Right atrium auricular region (tissue), 2 donors: ENCODE data around the gene CBLN1. TPM values are rescaled to one million over a fixed set of nuclear protein-coding genes. Genes with fewer than 3 reads are reported as not detected.
"Not testable (repeated sequence)": the region's sequence is repeated elsewhere in the genome, so short reads cannot be mapped to it uniquely, and the experiment has no call there.

Experiments used
- DNase-seq: peaks from one replicate; pipeline ENCODE4 v3.0.0-alpha.2; 2019; ENCODE audit warnings: low spot score
- H3K27ac ChIP-seq, 2 donors: fragments of 200-600 bp; sonication (generic); 1 replicate in 1 of 2; 2 replicates in 1 of 2; pipeline ENCODE4 v1.5.1; 2016 to 2019
- H3K27me3 ChIP-seq, 2 donors: fragments of 200-600 bp; sonication (generic); one replicate each; pipeline versions ENCODE4 v1.5.1 to v1.6.0; 2017 to 2019
- H3K36me3 ChIP-seq: fragments of 200-600 bp; sonication (generic); one replicate; pipeline ENCODE4 v1.5.1; 2016
- H3K4me1 ChIP-seq, 2 donors: fragments of 200-600 bp; sonication (generic); one replicate each; pipeline versions ENCODE4 v1.5.1 to v1.6.0; 2017 to 2019
- H3K4me3 ChIP-seq, 2 donors: fragments of 200-600 bp; sonication (generic); 1 replicate in 1 of 2; 2 replicates in 1 of 2; pipeline ENCODE4 v1.5.1; 2017 to 2019; ENCODE audit warnings: mild to moderate bottlenecking in 1 of 2, moderate library complexity in 1 of 2
- H3K9me3 ChIP-seq, 2 donors: fragments of 200-600 bp; sonication (generic); one replicate each; pipeline ENCODE4 v1.5.1; 2019
- total RNA-seq, 2 donors: library from RNA; depleted of rRNA; stranded (reverse); fragments of >200 nt; gene quantifications; one replicate each; pipeline ENCODE4 v1.1.0, GENCODE V29; 2016
- TF ChIP-seq, protein P1 (sequence below), 2 donors: fragments of 200-600 bp; sonication (generic); IDR thresholded peaks; one replicate each; pipeline ENCODE4 v1.5.1; 2019; ENCODE audit warnings: antibody characterized with exemption in 2 of 2

The CBLN1 gene
- total RNA-seq, 2 donors from 2014 or later: 0.98 to 1.9 TPM

GRCh38 chr16:49260253-49260652, 21.4 kb downstream of the CBLN1 start:
- TF ChIP-seq, protein P1, sequence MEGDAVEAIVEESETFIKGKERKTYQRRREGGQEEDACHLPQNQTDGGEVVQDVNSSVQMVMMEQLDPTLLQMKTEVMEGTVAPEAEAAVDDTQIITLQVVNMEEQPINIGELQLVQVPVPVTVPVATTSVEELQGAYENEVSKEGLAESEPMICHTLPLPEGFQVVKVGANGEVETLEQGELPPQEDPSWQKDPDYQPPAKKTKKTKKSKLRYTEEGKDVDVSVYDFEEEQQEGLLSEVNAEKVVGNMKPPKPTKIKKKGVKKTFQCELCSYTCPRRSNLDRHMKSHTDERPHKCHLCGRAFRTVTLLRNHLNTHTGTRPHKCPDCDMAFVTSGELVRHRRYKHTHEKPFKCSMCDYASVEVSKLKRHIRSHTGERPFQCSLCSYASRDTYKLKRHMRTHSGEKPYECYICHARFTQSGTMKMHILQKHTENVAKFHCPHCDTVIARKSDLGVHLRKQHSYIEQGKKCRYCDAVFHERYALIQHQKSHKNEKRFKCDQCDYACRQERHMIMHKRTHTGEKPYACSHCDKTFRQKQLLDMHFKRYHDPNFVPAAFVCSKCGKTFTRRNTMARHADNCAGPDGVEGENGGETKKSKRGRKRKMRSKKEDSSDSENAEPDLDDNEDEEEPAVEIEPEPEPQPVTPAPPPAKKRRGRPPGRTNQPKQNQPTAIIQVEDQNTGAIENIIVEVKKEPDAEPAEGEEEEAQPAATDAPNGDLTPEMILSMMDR (IDR thresholded peaks at IDR 0.05): no peak
- Histone ChIP-seq H3K36me3 (no peaks in the 10 kb centered on the region), H3K4me1 (no peaks in the 10 kb centered on the region), H3K27ac (no peak overlapping the region), H3K9me3 (peaks cover 0 to 3% of the 10 kb centered on the region in 2 donors), H3K27me3 (no peaks in the 10 kb centered on the region), H3K4me3 (no peak overlapping the region)
- no peak for DNase-seq

DNA sequence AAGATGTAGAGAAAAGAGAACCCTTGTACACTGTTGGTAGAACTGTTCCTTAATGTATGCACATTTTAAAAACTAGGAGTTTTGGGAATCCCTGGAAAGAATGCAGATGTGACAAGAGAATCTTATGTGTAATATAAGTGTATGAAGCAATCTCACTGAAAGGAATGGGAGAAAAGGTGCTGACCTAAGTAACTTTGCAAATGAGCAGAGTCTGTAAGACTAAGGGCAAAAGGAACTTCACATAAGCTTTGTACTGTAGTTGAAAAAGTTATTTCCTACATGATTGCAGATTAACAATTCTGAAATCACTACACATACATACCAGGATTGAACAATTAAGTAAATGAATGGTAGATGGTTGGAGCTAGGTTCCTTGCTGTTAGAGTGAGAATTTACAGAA, 22.3 kb downstream of the CBLN1 start:
- peaks cover 0 to 3% of the 10 kb centered on the region in 2 donors for H3K9me3 ChIP-seq
- no peak overlapping the region for H3K4me3 ChIP-seq
- no peaks in the 10 kb centered on the region for H3K36me3 ChIP-seq
- H3K4me1 ChIP-seq: no peaks in the 10 kb centered on the region
- no peak overlapping the region for H3K27ac ChIP-seq
- TF ChIP-seq, protein P1 (IDR thresholded peaks at IDR 0.05): no peak
- DNase-seq: no peak
- no peaks in the 10 kb centered on the region for H3K27me3 ChIP-seq

DNA sequence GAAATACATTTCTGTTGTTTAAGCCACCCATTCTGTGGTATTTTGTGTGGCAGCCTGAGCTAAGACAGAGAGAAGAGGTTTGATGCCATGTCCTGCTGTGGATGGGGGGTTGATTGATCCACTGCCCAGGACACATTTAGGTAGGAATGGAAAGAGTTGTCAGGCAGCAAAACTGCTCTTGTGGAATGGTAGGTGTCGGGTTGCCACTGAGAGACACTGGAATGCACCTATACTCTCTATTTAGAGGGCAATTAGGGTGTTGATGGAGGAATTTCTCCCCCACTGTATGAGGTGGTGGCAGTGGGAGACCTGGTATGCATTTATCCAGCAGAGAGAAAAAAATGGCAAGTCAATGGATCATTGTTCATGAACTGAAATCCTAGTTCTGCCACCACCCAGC, 30.9 kb downstream of the CBLN1 start:
- no peak overlapping the region for H3K27ac ChIP-seq

GRCh38 chr16:49248227-49248626, 33.4 kb downstream of the CBLN1 start:
- H3K27me3 ChIP-seq: no peaks in the 10 kb centered on the region
- no peak overlapping the region for H3K4me3 ChIP-seq
- no peak overlapping the region for H3K27ac ChIP-seq
- H3K4me1 ChIP-seq: no peaks in the 10 kb centered on the region
- no peak for DNase-seq
- no peaks in the 10 kb centered on the region for H3K9me3 ChIP-seq
- H3K36me3 ChIP-seq: no peaks in the 10 kb centered on the region
- TF ChIP-seq, protein P1 (IDR thresholded peaks at IDR 0.05): no peak

More for the DNA sequence above, 30.9 kb downstream of the CBLN1 start:
- Histone ChIP-seq H3K9me3 (no peaks in the 10 kb centered on the region), H3K27me3 (no peaks in the 10 kb centered on the region), H3K4me3 (no peak overlapping the region), H3K36me3 (no peaks in the 10 kb centered on the region), H3K4me1 (no peaks in the 10 kb centered on the region)
- TF ChIP-seq, protein P1 (IDR thresholded peaks at IDR 0.05): no peak
- no peak for DNase-seq

GRCh38 chr16:49236216-49236615, 45.4 kb downstream of the CBLN1 start:
- Histone ChIP-seq H3K36me3 (no peaks in the 10 kb centered on the region), H3K4me3 (no peak overlapping the region), H3K9me3 (no peaks in the 10 kb centered on the region), H3K4me1 (no peaks in the 10 kb centered on the region), H3K27ac (no peak overlapping the region), H3K27me3 (no peaks in the 10 kb centered on the region)
- TF ChIP-seq, protein P1 (IDR thresholded peaks at IDR 0.05): no peak
- DNase-seq: no peak

DNA sequence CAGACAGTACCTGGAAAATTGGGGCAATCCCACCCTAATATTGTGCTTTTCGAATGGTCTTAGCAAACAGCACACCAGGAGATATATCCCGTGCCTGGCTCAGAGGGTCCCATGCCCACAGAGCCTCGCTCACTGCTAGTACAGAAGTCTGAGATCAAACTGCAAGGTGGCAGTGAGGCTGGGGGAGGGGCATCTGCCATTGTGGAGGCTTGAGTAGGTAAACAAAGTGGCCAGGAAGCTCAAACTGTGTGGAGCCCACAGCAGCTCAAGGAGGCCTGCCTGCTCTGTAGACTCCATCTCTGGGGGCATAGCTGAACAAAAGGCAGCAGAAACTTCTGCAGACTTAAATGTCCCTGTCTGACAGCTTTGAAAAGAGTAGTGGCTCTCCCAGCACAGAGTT, 53.3 kb downstream of the CBLN1 start:
- H3K27ac ChIP-seq, H3K4me1 ChIP-seq, DNase-seq, H3K4me3 ChIP-seq, H3K27me3 ChIP-seq, H3K9me3 ChIP-seq, H3K36me3 ChIP-seq: not testable (repeated sequence)

Other genes with a start within 250 kb of the CBLN1 start
- gene C16orf78, start 92.0 kb upstream of the CBLN1 start, total RNA-seq: not detected